Endodermal cell (in vitro differentiated cells): Measurements from ENCODE around the gene C1QTNF1. TPM values are rescaled to one million over a fixed set of nuclear protein-coding genes. Genes with fewer than 3 reads are reported as not detected.
A peak's percentile ranks its signal among the peaks of the same experiment; 100 is the strongest.

Experiments used
- DNase-seq: peaks from one replicate; pipeline ENCODE4 v3.0.0-alpha.2; 2017
- H3K27ac ChIP-seq: 2 replicates; pipeline ENCODE4 v1.5.1; 2013; ENCODE audit warnings: mild to moderate bottlenecking, low read depth, low read length, moderate library complexity
- H3K27me3 ChIP-seq: 2 replicates; pipeline ENCODE4 v1.6.1; 2013; ENCODE audit warnings: mild to moderate bottlenecking, low read length, moderate library complexity; ENCODE audit not compliant: insufficient read depth, control insufficient read depth, poor library complexity, severe bottlenecking
- H3K36me3 ChIP-seq: 2 replicates; pipeline ENCODE4 v1.7.0; 2013; ENCODE audit warnings: mild to moderate bottlenecking, low read length, moderate library complexity; ENCODE audit not compliant: control insufficient read depth, insufficient read depth
- H3K4me1 ChIP-seq: one replicate; pipeline ENCODE4 v1.7.0; 2013; ENCODE audit warnings: low read length; ENCODE audit not compliant: control insufficient read depth, insufficient read depth
- H3K4me3 ChIP-seq: 2 replicates; pipeline ENCODE4 v1.5.1; 2013; ENCODE audit warnings: mild to moderate bottlenecking, low read length, moderate library complexity
- H3K9ac ChIP-seq: 2 replicates; pipeline ENCODE4 v1.6.1; 2013; ENCODE audit warnings: mild to moderate bottlenecking, low read length, moderate library complexity; ENCODE audit not compliant: poor library complexity, severe bottlenecking; ENCODE audit errors: extremely low read depth
- H3K9me3 ChIP-seq: 2 replicates; pipeline ENCODE4 v1.6.1; 2013; ENCODE audit warnings: mild to moderate bottlenecking, low read length, moderate library complexity; ENCODE audit not compliant: control insufficient read depth
- H3K27ac Mint-ChIP-seq: 2 replicates; pipeline ENCODE4 v1.8.0; 2020; ENCODE audit warnings: mixed read lengths
- H3K27me3 Mint-ChIP-seq: 2 replicates; pipeline ENCODE4 v1.8.0; 2021; ENCODE audit warnings: mild to moderate bottlenecking, mixed read lengths; ENCODE audit not compliant: insufficient read depth
- H3K36me3 Mint-ChIP-seq: 2 replicates; pipeline ENCODE4 v1.8.0; 2020; ENCODE audit warnings: low read depth, mixed read lengths
- H3K4me1 Mint-ChIP-seq: 2 replicates; pipeline ENCODE4 v1.8.0; 2020; ENCODE audit warnings: mixed read lengths
- H3K4me3 Mint-ChIP-seq: 2 replicates; pipeline ENCODE4 v1.8.0; 2020; ENCODE audit warnings: mild to moderate bottlenecking, moderate library complexity, mixed read lengths
- H3K9me3 Mint-ChIP-seq: 2 replicates; pipeline ENCODE4 v1.8.0; 2020; ENCODE audit warnings: mild to moderate bottlenecking, mixed read lengths
- CTCF ChIP-seq: fragments of 200-600 bp; sonication (generic); conservative IDR thresholded peaks from 2 replicates; pipeline ENCODE4 v1.5.0; 2021; ENCODE audit warnings: antibody characterized with exemption, mild to moderate bottlenecking
- WGBS, 2 experiments: methylation state at CpG; one replicate each; pipeline versions ENCODE4 v1.1.5 to v1.1.7; 2013; ENCODE audit warnings: missing lambda C conversion rate in 2 of 2, mixed read lengths in 1 of 2; ENCODE audit not compliant: insufficient coverage in 1 of 2, insufficient read length in 1 of 2; 5-methylcytosine and 5-hydroxymethylcytosine counted together
- total RNA-seq, 2 donors: library from RNA; stranded (reverse); fragmentation: NEBNext Ultra II Directional in 1 of 2; extraction: Animal tissue kit (Norgen Biotek cat#: 25700) in 1 of 2; gene quantifications; 2 replicates in 1 of 2; 3 replicates in 1 of 2; pipeline ENCODE4 v1.2.1, GENCODE V29; 2021

C1QTNF1 gene
- total RNA-seq, 2 donors from 2014 or later: 16.0 to 16.5 TPM

GRCh38 chr17:79095345-79096055 is 71.5 kb downstream of the C1QTNF1 start:
- H3K4me3 Mint-ChIP-seq: no peak overlapping the region

GRCh38 chr17:79096477-79096876 is 72.5 kb downstream of the C1QTNF1 start:
- Mint-ChIP-seq H3K9me3 (no peaks in the 10 kb centered on the region), H3K36me3 (no peaks in the 10 kb centered on the region), H3K27me3 (no peaks in the 10 kb centered on the region), H3K4me3 (no peak overlapping the region), H3K27ac (no peak overlapping the region), H3K4me1 (peaks cover 4% of the 10 kb centered on the region)
- TF ChIP-seq CTCF: no peak
- 85 to 88% methylated on average over 4 to 13 of the region's 16 CpGs for WGBS, 2 experiments
- no peaks in the 10 kb centered on the region for H3K36me3 ChIP-seq
- DNase-seq: no peak
- H3K4me1 ChIP-seq: no peaks in the 10 kb centered on the region
- H3K27ac ChIP-seq: no peak overlapping the region
- H3K4me3 ChIP-seq: no peak overlapping the region
- no peaks in the 10 kb centered on the region for H3K27me3 ChIP-seq
- H3K9me3 ChIP-seq: no peaks in the 10 kb centered on the region
- H3K9ac ChIP-seq: no peak overlapping the region

More at GRCh38 chr17:79095345-79096055, 71.5 kb downstream of the C1QTNF1 start:
- 94 to 100% methylated on average over 1 to 15 of the region's 15 CpGs for WGBS, 2 experiments
- Histone ChIP-seq H3K4me3 (no peak overlapping the region), H3K27me3 (no peaks in the 10 kb centered on the region), H3K9me3 (no peaks in the 10 kb centered on the region), H3K9ac (no peak overlapping the region), H3K27ac (no peak overlapping the region), H3K36me3 (no peaks in the 10 kb centered on the region), H3K4me1 (no peaks in the 10 kb centered on the region)
- no peaks in the 10 kb centered on the region for H3K27me3 Mint-ChIP-seq
- H3K36me3 Mint-ChIP-seq: no peaks in the 10 kb centered on the region
- no peaks in the 10 kb centered on the region for H3K9me3 Mint-ChIP-seq
- DNase-seq: no peak
- TF ChIP-seq CTCF: no peak
- peaks cover 4% of the 10 kb centered on the region for H3K4me1 Mint-ChIP-seq
- no peak overlapping the region for H3K27ac Mint-ChIP-seq

GRCh38 chr17:79097226-79098055 is 73.5 kb downstream of the C1QTNF1 start:
- no peaks in the 10 kb centered on the region for H3K36me3 ChIP-seq
- Mint-ChIP-seq H3K27me3 (no peaks in the 10 kb centered on the region), H3K4me3 (no peak overlapping the region), H3K4me1 (peaks cover 4% of the 10 kb centered on the region), H3K9me3 (no peaks in the 10 kb centered on the region), H3K27ac (no peak overlapping the region), H3K36me3 (no peaks in the 10 kb centered on the region)
- no peak overlapping the region for H3K27ac ChIP-seq
- WGBS, 2 experiments: 90 to 94% methylated on average over 21 to 48 of the region's 52 CpGs
- no peaks in the 10 kb centered on the region for H3K4me1 ChIP-seq
- DNase-seq: peak; percentile 80
- no peaks in the 10 kb centered on the region for H3K9me3 ChIP-seq
- no peak overlapping the region for H3K9ac ChIP-seq
- no peaks in the 10 kb centered on the region for H3K27me3 ChIP-seq
- TF ChIP-seq CTCF: no peak
- no peak overlapping the region for H3K4me3 ChIP-seq
